Heart left ventricle (tissue), 13 donors: ENCODE measurements around the gene ATP23.

ENCODE experiments used
- POLR2A ChIP-seq, 2 donors: fragments of 450-650 bp; IDR thresholded peaks; one replicate each; pipeline ENCODE4 v1.6.1; 2017; ENCODE audit warnings: antibody characterized with exemption in 2 of 2, mild to moderate bottlenecking in 2 of 2, moderate library complexity in 2 of 2
- TF ChIP-seq, protein P1 (sequence below), 12 donors: fragments of 200-600 bp; sonication (generic) in 4 of 12; IDR thresholded peaks; one replicate each; pipeline versions ENCODE4 v1.5.0 to v1.8.0; 2018 to 2022; ENCODE audit warnings: antibody characterized with exemption in 12 of 12, mild to moderate bottlenecking in 5 of 12
- donor health status: ischemic (EF 13 %, LVEDD 7.1; RV severe dilation, severe dysfunction).
- donor health status: DM: no; HTN: yes; CAD: no.
- donor health status: DM: no; HTN: no; CAD: no.
- donor health status: ischemic (EF 25% LVEDD 6.9; RV normal size, moderate dysfunction).
- donor health status: ischemic (EF 25% LVEDD 5.7; RV mildly dilated, moderate dysfunction).
- donor health status: ischemic (EF 35%, LVEDD 5.7; RV mildly dilated, moderate dysfunction).
- donor health status: nonischemic (EF 11% LVEDD 7.7; RV severe dilation, severe dysfunction).
- donor health status: DM: yes; HTN: yes; CAD: no.
- donor health status: PGD.
- donor health status: ischemic (EF 29% LVEDD 5.4; RV normal size, mild dysfunction).
- donor health status: nonischemic (EF 23%, LVEDD 6.1; RV moderate dilation, normal function).

DNA sequence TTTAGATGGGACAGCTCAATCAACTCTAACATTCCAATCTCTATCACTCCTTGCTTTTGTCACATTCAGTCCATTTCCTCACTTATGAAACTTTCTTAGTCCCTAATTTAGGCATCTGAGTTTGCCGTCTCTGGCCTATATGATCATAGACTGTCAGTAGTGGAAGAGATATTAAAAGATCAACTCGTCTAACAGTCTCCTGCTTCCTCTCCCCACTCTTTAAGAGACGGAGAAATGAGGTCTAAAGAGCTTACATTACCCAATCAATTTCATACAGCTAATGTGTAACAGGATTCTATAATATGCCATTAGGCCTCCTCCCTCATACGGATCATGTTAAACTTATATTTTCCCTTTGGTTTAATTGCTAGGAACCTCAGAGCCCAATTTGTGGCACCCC, 6.5 kb upstream of the ATP23 start:
- TF ChIP-seq, protein P1, sequence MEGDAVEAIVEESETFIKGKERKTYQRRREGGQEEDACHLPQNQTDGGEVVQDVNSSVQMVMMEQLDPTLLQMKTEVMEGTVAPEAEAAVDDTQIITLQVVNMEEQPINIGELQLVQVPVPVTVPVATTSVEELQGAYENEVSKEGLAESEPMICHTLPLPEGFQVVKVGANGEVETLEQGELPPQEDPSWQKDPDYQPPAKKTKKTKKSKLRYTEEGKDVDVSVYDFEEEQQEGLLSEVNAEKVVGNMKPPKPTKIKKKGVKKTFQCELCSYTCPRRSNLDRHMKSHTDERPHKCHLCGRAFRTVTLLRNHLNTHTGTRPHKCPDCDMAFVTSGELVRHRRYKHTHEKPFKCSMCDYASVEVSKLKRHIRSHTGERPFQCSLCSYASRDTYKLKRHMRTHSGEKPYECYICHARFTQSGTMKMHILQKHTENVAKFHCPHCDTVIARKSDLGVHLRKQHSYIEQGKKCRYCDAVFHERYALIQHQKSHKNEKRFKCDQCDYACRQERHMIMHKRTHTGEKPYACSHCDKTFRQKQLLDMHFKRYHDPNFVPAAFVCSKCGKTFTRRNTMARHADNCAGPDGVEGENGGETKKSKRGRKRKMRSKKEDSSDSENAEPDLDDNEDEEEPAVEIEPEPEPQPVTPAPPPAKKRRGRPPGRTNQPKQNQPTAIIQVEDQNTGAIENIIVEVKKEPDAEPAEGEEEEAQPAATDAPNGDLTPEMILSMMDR (IDR thresholded peaks at IDR 0.05), result no peak
- no peak for TF ChIP-seq POLR2A (IDR thresholded peaks at IDR 0.05)
